Inferior parietal cortex (tissue), 1 donor: ENCODE results near the gene AKR1B15.
A peak's percentile ranks its signal among the peaks of the same experiment; 100 is the strongest.
"Not testable (repeated sequence)": the region's sequence is repeated elsewhere in the genome, so short reads cannot be mapped to it uniquely, and the experiment has no call there.

Experiments
- DNase-seq: peaks from one replicate; pipeline ENCODE4 v3.0.0-alpha.2; 2016; ENCODE audit errors: extremely low spot score

AKR1B15 gene

DNA sequence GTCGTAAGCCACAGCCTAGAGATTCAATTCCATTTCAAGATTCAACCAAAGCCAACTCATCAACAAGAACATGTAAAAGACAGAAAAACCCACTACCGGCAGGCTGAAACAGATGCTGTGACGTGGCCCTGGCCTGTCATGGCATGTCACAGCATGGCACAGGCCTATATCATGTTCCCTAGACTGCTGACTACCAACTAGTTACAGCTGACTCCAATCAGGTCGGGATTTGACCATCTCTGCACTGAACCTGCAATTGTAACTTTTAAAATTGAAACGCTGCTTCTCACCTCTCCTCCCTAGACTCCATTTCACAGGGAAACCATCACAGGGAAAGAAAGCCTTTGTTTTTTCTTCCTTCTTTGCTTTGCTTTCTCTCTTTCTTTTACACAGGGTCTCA lies 12.7 kb downstream of the AKR1B15 start:
- not testable (repeated sequence) for DNase-seq

DNA sequence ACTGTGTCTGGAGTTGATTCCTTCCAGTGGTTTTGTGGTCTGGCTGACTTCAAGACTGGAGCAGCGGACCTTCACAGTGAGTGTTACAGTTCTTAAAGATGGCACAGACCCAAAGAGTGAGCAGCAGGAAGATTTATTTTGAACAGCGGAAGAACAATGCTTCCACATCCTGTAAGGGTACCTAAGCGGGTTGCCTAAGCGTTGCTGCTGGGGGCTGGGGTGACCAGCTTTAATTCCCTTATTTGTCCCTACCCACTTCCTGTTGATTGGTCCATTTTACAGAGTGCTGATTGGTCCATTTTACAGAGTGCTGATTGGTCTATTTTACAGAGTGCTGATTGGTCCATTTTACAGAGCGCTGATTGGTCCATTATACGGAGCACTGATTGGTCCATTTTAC lies 13.2 kb downstream of the AKR1B15 start:
- no peak for DNase-seq

DNA sequence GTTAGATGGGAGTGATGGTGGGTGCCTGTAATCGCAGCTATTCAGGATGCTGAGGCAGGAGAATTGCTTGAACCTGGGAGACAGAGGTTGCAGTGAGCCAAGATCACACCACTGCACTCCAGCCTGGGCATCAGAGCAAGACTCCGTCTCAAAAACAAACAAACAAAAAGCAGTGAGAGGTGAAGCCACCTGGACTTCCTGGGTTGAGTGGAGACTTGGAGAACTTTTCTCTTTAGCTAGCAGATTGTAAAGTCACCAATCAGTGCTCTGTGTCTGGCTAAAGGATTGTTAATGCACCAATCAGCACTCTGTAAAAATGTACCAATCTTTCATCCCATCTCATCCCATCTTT lies 14.5 kb downstream of the AKR1B15 start:
- DNase-seq, result not testable (repeated sequence)

DNA sequence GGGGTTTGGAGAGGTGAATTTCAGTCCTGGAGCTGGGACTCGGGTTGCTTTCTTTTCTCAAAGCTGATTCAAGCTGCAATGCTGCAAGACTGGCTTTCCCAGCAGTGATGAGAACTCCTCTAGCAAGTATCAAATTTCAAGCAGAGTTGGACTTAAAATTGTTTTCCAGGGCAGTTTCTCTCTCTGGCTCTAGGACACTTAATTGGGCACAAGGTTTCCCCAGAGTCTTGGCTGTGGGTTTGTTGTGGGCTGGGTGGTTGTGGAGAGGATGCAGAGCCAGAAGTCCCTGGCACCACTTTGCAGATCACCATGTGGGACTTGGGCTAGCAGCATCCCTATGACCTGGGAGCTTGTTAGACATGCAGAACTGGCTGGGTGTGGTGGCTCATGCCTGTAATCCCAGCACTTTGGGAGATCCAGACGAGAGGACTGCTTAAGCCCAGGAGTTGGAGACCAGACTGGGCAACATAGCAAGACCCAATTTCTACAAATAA lies 16.8 kb downstream of the AKR1B15 start:
- DNase-seq, result no peak

DNA sequence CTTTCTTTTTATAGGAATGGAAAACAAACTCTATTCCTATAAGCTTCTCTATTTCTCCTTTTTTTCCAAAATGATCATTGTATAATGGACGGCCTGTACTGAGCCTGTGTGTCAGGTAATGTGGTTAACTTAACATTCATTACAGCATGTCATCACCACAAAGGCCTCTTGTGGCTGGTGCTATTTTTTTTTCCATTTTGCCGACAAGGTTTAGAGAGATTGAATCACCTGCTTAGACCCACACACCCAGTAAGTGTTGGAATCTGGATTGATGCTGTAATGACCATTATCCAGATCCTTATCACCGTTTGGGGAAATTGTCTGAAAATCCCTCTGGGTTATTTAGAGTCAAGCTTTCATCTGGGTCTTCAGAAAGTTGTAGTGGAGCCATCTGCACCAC lies 18.5 kb downstream of the AKR1B15 start:
- DNase-seq, result no peak

DNA sequence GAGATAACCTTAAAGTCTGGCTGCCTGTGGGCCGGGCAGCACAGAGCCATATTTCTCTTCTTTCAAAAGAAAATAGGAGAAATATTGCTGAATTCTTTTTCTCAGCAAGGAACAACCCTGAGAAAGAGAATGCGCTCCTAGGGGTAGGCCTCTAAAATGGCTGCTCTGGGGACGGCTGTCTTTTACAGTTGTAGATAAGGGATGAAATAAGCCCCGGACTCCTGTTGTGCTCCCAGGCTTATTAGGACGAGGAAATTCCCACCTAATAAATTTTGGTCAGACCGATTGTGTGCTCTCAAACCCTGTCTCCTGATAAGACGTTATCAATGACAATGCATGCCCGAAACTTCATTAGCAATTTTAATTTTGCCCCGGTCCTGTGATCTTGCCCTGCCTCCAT lies 21.1 kb downstream of the AKR1B15 start:
- DNase-seq, result not testable (repeated sequence)

DNA sequence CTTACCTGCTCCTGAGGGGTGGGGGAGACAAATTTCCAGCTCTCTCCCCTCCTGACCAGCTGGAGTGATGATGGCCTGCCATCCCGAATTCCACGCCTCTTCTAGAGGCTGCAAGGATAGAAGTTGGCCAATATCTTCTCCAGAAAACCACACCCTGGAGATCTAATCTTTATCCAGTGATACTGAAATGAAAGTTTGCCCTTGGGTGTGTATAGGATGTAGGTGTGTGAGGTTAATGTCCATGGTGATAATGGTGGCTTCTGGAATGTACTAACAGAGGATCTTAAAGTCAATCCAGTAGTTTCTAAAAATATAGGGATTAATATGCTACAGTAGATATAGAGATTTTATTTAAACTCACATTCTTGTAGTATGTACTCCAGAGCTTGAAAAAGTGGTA lies 22.2 kb downstream of the AKR1B15 start:
- no peak for DNase-seq

DNA sequence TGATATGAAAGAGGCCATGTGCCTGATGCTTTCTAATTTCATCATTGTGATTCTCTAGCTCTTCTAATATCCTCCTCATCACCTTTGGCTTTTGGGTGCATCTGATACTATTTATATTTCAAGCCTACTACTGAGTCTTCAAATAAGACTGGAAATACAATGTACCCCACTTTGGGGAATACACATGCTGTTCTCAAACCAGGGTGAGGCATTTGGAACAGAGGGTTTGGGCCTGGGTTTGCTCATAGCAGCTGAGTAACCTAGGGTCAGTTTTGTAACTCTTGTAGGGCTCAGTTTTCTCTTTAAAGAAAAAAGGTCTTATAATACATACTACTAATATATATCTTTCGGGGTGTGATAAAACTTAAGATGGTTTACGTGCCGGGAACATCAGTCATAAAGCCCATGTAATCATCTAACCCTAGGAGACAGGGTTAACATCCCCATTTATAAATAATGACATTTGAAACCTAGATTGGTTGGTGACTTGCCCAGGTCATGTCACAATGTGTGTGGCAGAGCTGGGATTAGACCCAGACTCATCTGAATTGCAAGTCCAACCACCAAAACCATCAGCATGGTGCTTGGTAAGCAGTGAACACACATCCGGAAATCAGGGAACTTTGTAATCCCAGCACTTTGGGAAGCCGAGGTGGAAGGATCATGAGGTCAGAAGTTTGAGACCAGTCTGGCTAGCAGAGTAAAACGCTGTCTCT lies 23.0 kb downstream of the AKR1B15 start:
- DNase-seq, result no peak

DNA sequence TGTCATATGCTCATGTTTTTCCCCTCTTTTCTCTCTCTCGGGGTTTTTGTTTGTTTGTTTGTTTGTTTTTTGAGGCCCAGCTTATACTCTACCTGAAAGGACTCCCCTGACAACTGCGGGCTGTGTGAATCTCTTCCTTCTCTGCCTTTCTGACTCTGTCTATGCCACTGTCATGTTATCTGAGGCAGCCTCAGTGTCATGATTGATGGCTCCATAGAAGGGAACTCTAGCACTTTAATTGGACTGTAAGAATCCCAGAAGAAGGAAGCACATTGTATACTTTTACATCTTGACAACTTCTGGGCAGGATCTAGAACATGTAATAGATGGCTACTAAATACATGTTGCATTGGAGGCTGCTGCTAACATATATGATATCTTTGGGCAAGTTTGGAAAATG lies 25.4 kb downstream of the AKR1B15 start:
- DNase-seq, result no peak

DNA sequence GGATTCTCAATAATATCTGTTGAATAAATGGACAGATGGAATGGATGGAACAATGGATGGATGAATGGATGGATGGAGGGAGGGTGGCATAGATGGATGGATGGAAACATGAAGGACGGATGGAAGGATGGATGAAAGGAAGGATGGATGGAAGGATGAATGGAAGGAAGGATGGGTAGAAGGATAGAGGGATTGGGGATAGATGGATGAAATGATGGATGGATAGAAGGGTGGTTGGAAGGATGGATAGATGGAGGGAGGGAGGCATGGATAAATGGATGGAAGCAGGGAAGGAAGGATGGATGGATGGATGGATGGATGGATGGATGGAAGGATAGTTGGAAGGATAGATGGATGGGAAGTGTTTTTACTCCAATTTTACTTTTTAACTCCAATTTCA lies 35.4 kb downstream of the AKR1B15 start:
- DNase-seq, result no peak

DNA sequence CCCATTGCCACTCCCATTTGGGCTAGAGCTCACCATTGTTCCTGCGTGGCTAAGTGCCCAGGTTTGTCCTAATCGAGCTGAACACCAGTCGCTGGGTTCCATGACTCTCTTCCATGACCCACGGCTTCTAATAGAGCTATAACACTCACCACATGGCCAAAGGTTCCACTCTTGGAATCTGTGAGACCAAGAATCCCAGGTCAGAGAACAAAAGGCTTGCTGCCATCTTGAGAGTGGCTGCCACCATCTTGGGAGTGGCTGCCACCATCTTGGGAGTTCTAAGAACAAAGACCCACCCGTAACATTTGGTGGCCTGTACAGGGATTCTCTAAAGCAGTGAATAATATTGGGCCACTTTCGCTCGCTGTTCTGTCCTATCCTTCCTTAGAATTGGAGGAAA lies 37.0 kb downstream of the AKR1B15 start:
- DNase-seq, result no peak

DNA sequence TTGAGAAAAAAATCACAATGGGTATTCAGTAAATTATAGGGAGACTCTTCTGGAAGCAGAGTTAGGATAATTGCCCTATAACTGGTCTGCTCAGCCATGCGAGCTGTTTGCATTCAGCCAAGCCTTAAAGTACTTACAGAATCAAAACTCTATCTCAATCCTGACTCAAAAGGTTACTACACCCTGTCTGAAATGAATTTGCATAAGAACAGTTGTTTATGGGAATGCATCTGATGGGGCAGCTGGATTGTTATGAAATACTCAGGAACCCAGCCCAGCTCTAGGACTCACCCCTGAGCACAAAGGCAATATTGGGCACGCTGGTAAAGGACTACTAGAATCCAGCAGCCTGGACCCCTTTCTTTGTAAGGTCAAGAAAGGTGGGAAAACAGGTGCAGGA lies 38.8 kb downstream of the AKR1B15 start:
- no peak for DNase-seq

DNA sequence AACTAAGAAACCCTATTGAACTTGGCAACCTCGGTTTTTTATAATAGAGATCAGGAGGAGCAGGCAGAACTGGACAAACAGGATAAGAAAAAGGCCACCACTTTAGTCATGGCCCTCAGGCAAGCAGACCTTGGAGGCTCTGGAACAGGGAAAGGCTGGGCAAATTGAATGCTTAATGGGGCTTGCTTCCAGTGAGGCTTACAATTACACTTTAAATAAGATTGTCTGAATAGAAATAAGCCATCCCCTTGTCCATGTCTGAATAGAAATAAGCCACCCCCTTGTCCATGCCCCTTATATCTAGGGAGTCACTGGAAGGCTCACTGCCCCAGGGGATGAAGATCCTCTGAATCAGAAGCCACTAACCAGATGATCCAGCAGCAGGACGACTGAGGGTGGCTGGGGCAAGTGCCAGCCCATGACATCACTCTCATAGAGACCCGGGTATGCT lies 40.6 kb downstream of the AKR1B15 start:
- no peak for DNase-seq

DNA sequence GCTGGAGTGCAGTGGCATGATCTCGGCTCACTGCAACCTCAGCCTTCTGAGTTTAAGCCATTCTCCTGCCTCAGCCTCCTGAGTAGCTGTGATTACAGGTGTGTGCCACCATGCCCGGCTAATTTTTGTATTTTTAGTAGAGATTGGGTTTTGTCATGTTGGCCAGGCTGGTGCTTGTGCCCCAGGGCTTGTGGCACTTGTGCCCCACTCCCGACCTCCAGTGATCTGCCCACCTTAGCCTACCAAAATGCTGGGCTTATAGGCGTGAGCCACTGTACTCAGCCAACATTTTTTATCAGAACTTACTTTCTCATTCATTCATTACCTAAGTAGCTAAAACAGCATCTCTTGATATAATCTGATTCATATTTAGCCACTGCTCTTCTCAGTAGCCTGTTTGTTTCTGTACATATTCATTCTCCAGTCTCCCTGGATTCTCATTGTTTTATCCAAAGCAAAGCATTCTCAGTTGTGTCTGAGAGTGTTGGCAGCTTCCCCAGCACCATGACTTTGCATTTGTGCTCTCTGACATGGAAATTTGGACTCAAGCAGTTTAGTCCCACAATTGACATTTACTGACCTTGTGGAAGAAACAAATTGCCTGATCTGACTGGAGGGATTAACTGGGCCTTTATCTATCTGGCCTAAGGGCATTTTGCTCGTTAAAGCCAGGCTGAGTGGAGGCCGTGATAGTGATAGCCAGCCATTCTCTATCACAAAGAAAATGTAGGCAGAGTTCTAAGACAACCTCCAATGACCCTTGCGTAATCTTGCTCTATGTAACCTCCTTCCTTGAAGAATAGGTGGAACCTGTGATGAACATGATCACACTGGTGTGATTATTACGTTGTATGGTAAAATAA lies 44.9 kb downstream of the AKR1B15 start:
- DNase-seq, result peak; percentile 92

DNA sequence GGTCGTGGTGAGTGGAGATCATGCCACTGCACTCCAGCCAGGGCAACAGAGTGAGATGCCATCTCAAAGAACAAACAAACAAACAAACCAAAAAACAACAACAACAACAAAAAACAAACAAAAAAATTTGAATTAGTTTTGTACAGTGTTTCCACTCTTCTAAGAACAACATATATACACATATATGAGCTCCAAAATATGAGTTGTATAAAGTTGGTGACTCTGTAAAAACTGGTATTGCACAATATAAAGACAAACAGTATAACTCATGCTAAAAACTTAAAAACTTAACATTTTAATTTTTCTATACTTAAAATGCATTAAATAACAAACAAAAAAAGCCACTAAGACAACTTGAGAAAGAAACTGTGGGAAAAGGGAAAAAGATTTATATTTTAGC lies 46.0 kb downstream of the AKR1B15 start:
- no peak for DNase-seq

DNA sequence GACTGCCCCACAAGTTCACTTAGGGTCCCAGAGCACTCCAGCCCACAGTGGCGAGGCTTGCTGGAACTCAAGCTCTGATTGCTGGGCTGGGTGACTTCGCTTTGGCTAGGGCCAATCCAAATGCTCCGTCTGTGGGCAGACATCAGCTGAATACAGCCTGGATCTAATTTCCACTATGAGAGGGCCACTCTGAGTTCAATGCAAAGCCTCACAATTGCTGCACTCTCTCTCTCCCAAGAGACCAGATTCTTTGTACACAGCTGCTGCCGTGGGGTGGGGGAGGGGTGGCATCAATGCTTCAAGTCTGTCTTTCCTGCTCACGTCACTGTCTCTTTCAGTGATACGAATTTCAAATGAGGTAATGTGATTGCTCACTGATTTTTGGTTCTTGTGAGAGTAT lies 50.5 kb downstream of the AKR1B15 start:
- DNase-seq, result peak; percentile 34

DNA sequence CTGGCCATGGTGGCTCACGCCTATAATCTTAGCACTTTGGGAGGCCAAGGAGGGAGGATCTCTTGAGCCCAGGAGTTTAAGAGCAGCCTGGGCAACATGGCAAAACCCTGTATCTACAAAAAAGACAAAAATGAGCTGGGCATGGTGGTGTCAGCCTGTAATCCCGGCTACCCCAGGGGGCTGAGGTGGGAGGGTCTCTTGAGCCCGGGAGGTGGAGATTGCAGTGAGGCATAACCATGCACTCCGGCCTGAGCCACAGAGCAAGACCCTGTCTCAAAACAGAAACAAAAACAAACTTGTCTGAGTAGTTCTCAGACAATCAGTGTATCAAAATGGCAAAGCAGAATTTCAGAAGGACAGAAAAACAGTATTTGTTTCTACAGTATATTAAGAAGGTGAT lies 52.5 kb downstream of the AKR1B15 start:
- DNase-seq, result no peak

DNA sequence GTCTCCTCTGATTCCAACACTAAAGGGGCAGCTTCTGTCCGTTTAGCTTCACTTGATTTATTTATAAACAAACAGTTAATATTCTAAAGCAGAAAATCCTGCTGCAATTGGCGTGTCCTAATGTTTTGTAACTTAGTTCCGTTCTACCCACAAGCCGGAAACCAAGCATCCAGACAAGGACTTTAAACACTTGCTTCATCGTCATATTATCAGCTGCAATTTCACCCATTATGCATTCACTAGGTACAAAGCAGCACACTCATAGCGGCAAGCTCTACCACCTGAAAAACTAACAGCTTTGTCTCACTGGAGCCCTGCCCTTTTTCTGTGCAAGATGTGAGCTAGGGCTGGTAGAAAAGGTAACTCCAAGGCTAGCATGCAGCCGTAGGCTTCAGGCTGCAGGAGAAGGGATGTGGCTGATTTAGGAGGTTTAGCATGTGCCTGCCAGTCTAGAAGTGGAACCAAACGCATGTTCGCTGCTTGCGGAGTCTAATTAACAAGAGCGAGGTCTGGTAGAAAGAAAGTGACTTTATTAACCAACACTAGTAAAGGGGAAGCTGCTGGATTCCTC lies 54.1 kb downstream of the AKR1B15 start:
- peak; percentile 29 for DNase-seq

DNA sequence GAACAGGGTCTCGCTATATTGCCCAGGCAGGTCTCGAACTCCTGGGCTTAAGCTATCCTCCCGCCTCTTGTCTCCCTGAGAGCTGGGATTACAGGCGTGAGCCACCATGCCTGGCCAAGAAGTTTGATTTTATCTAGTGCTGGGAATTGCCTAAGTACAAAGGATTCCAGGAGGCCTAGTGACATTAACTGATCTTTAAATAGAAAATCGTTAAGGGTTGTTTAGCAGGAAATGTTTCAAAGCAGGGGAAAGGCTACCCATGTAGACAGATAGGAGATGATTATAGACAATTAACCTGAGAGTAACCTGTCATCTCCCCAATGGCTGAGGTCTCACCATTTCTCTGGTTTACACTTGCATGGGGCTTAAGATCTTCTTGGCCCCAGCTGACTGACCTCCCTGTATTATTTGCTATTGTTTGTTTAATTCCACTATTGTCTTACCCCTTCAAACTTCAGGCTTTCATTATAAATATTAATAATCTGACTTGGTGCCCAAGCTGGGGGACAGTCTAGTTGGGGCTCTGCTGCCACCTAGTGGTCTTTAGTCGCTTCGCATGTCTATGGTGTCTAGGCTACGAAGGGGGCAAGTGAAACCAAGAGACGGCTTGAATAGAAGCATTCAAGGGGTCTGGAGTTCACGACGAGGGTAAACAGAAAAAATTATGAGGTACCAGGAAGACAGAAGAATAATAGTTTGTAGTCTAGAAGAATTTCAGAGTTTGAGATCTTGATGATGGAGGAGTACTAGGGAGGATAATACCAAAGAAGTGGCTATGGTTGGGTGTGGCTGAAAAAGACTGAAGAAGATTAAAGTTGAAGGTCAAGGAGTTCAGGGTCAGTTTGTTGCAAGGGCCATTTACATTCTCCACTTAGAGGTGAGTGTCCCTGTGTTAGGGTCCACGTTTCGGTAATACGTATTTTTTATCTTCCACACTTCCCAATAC lies 57.3 kb downstream of the AKR1B15 start:
- peak; percentile 89 for DNase-seq

DNA sequence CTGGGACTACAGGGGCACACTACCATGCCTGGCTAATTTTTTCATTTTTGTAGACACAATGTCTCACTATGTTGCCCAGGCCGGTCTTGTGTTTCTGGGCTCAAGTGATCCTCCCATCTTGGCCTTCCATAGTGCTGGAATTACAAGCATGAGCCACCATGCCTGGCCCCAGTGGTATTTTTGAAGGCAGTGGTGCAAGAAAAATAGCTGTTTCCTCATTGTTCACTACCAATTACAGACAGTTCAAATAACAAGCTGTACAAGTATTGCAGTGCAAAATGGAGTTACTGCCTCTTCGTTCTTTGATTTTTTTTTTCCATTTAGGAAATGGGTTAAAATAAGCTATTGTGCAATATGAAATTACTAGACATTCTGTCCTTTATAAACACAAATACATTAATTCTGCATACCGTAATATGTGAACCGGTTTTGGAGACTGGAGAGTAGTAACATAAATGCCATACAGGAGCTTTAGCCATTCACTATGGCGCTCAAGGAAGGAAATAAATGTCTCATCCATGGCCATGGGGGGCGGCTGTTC lies 62.8 kb downstream of the AKR1B15 start:
- DNase-seq, result no peak

DNA sequence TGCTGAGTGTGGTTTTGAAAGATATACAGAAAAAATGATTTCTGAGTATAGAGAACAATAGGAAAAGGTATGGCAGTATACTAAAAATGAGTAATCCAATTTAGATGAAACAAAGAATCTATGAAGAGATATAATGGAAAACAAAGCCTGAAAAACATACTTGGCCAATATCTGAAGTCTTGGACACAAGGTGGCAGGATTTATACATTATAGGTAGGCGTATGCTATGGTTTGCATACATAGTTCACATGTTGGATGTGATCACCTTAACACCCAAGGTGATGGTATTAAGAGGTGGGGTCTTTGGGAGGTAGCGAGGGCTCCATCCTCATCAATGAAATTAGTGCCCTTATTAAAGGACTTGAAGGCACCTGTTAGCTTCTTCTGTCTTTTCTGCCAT lies 63.3 kb downstream of the AKR1B15 start:
- no peak for DNase-seq
